NCI-H524 treated with DMSO at 0.1 percent for 48 hours (cell line): ENCODE results near the gene ARHGAP15.

ENCODE experiments used
- DNase-seq: peaks from one replicate; lab custom pipeline; 2025; lab: John Stamatoyannopoulos, UW

ARHGAP15 gene

DNA sequence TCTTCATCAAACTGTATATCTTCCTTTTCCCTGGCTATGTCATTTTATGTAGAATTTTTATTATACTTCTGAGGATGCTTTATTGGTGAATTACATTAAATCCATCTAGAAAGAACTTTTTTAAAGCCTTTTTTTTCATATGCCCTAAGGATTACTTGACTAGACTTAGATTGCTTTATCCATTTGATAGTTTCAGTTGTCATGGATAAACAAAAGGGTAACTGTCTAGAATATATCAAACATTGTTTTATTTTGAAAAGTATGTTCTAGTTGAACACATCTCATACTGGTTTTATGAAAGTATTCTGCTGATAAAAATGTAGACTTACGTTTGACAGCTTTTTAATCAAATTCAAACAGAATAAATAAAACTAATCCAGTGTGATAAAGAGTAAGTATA, 639.8 kb downstream of the ARHGAP15 start:
- DNase-seq = no peak

- DNase-seq = no peak
Observed at GRCh38 chr2:143771939-143772338, 642.7 kb downstream of the ARHGAP15 start.

DNA sequence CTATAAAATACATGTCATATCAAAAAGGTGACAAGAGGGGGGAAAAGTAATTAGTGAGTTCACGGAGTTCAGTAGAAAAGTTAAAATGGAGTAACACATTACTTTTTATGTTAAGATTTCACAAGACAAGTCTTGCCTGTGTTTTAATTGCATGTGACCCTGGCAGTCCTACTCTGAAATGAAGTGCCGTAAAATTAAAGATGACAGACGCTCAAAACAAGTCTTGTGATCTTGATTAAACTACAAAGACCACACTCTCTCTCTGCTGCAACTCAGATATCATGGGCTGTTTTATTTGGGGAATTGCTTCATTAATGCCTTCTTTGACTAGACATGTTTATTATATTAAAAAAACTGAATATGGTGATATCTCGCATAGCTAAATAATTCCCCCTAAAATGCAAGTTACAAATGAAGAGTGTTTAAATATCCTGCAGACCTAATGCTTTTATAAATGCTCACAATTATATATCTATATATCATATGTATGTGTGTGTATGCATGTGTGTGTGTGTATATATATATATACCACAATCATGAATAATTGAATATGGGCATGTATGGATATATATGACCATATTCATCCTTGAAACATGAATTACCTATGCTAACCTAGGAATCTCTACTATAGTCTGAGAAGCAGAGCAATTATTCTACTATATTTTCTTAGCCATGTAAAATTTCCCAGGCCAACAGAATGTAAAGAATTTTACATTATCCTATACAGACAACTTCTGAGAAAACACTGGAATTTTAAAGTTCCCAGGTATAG, 647.5 kb downstream of the ARHGAP15 start:
- no peak for DNase-seq

DNA sequence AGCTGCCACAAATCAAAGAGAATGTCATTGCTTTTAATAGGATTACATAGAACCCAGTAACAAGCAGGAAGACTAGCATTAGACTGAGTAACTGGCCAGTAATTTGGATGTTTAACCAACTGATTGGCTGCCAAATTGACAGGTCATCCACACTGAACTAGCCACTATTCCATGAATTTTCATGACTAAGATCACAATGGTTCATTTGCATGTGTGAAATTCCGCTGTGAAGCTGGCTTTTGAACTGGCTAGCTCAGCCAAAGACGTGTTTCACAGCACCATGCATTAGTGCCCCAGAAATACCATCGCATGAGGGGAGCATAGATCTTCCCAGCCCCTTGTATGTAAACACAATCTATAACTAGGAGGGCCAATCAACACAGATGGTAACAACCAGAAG, 649.8 kb downstream of the ARHGAP15 start:
- DNase-seq = no peak

GRCh38 chr2:143786026-143786765, 657.0 kb downstream of the ARHGAP15 start:
- DNase-seq = no peak

DNA sequence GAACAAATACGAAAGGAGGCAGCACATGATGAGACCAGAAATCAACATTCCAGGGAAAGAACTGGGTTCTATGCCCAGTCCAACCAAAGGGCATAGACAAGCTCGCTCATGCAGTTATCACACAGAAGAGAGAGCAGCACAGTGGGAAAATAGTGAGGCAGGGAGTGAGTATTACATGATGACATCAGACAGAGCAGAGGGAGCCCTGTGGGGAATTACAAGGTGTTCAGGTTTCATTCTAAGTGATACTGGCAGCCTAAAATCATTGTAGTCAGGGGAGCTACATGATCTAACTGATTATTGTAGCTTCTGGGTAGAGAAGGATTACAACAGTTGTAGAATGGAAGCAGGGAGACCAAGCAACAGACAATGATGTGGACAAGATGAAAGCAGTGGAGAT, 658.5 kb downstream of the ARHGAP15 start:
- no peak for DNase-seq

- DNase-seq = no peak
Observed at GRCh38 chr2:143792602-143793001, 663.4 kb downstream of the ARHGAP15 start.

- DNase-seq = no peak
Observed at GRCh38 chr2:143793381-143793780, 664.2 kb downstream of the ARHGAP15 start.

- no peak for DNase-seq
Observed at GRCh38 chr2:143796051-143796450, 666.8 kb downstream of the ARHGAP15 start.

- DNase-seq = no peak
Observed at GRCh38 chr2:143801561-143801960, 672.3 kb downstream of the ARHGAP15 start.

DNA sequence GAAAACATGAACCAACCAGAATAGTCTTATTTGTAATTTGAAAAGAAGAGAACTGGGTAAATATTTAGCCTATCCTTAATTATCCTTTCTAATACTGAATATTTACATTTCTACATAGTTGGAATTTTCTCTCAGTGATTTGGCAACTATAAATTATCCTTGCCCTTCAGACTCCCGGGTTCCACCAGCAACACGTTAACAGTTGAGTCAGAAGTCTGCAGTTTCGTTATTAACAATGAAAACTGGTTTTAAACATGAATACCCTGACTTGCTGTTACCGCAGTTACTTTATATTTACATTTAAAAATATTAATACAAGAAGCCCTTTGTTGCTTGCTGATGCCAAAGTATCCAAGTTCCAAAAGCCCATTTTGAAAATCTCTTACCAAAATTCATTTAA, 673.0 kb downstream of the ARHGAP15 start:
- DNase-seq = no peak

DNA sequence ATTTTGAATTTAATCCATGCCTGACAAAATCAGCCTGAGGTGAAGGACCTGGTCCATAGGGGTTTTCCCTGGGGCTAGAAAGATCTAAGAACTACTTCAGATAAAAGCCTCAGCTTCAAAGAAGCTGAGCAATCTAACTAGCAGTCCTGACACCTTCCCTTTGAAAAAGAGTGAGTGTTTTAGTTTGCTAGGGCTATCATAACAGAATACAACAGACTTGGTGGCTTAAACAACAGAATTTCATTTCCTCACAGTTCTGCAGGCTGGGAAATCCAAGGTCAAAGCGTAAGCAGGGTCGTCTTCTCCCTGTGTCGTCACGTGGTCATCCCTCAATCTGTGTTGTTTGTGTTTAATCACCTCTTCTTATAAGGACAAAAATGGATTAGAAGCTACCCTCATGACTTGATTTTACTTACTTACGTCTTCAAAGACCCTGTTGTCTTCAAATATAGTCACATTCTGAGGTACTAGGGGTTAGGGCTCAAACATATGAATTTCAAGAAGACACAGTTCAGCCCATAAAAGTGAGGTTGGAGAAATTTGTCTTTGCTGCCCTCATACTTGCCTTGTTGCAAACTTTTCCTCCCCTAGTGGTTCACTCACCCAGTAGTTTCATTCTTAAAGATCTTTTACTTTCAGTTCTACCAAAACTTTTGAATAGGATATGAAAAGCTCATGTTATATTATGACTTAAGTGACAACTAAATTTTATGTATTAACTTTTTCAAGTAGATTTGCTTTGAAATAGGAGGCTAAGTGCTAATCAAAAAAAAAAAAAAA, 673.8 kb downstream of the ARHGAP15 start:
- no peak for DNase-seq

DNA sequence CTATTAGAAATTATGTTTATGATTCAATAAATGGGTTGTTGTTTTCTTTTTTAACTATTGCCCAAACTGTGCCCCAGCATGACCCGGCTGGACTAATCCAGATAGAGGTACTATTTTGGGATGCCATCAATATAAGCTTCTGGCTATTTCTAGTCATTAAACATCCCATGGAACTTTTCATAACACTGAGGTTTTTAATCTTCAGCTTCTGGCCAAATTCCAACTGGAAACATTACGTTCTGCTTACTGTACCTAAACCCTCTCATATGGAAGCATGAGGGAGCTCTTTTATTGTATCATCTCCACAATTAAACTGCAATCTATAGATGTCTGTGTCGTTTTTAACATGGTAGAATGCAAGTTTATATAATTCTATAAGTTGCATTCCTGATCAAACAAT, 674.7 kb downstream of the ARHGAP15 start:
- no peak for DNase-seq

- DNase-seq = no peak
Observed at GRCh38 chr2:143805666-143806065, 676.4 kb downstream of the ARHGAP15 start.

- DNase-seq = no peak
Observed at GRCh38 chr2:143807192-143807591, 678.0 kb downstream of the ARHGAP15 start.

DNA sequence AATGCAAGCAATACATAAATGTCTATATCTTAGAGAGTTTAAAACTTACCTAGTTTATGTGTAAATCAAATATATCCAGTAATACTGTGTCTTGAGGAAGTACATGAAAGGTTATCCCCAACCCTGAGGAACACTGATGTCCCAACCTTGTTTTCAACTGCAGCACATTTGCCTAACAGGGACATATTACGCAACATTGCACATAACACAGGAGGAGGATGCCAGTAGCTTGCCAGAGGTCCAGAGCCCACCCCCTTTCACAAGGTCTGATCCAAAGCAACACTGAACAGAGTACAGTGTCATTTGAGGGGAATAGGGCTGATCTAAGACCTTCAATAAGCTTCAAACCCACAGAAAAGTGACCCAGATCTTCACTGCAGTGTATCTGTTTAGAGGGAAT, 678.5 kb downstream of the ARHGAP15 start:
- DNase-seq = no peak

GRCh38 chr2:143808166-143808565, 678.9 kb downstream of the ARHGAP15 start:
- no peak for DNase-seq

DNA sequence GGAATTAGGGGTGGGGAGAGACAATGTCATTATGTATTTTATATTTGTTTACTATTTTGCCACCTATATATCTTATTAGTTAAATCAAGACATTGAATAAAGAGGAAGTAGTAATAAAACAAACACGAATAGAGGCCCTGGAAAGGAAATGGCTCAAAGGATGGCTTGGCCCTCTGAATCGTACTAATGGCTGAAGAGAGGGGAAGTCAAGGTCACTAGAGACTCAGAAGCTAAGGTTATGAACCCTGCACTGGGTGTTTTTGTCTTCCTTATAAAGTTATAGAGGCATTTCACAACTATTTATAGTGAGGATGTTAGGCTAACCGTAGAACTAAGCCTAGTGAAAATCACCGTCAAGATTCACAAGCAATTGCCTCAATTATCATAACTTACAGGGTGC, 685.9 kb downstream of the ARHGAP15 start:
- DNase-seq = no peak

- DNase-seq = no peak
Observed at GRCh38 chr2:143816916-143817315, 687.7 kb downstream of the ARHGAP15 start.
